SK-N-SH (cell line): ENCODE results near the gene EYA2. TPM values are rescaled to one million over a fixed set of nuclear protein-coding genes. Genes with fewer than 3 reads are reported as not detected.

ENCODE experiments used
- CTCF ChIA-PET: fragments of 300-600, 350-600 bp; formaldehyde crosslinking; extraction: SDS; loops from one replicate; lab custom pipeline; 2021; lab: Yijun Ruan, JAX
- POLR2A ChIA-PET: fragments of 350-600 bp; sonication (Branson Sonifier 250); formaldehyde crosslinking; extraction: SDS; loops from one replicate; lab custom pipeline; 2020; ENCODE audit warnings: antibody characterized with exemption, inconsistent platforms; lab: Yijun Ruan, JAX
- DNase-seq: peaks from one replicate; pipeline ENCODE4 v3.0.0; 2012
- H2AFZ ChIP-seq: fragments of 200-600 bp; sonication (generic); 2 replicates; pipeline ENCODE4 v1.8.1; 2016; ENCODE audit warnings: antibody characterized with exemption, mild to moderate bottlenecking, low read depth
- H3F3A ChIP-seq: fragments of 200-600 bp; sonication (generic); replicated peaks from 2 replicates; pipeline ENCODE3; 2016; ENCODE audit warnings: antibody characterized with exemption, mild to moderate bottlenecking; ENCODE audit not compliant: insufficient read depth
- H3K27ac ChIP-seq, 2 experiments: fragments of 200-500 bp in 1 of 2; fragments of 200-600 bp in 1 of 2; sonication (Bioruptor generic) in 1 of 2; sonication (generic), shearing (Covaris generic) in 1 of 2; 2 replicates each; pipeline versions ENCODE4 v1.5.1 to v1.6.1; 2014 to 2016; ENCODE audit warnings: low read depth in 2 of 2, inconsistent platforms in 1 of 2, low read length in 1 of 2, mild to moderate bottlenecking in 1 of 2, mixed read lengths in 1 of 2
- H3K27me3 ChIP-seq: fragments of 200-600 bp; sonication (generic), shearing (Covaris generic); 2 replicates; pipeline ENCODE4 v1.6.1; 2016; ENCODE audit warnings: mixed run types; ENCODE audit not compliant: insufficient read depth
- H3K36me3 ChIP-seq, 2 experiments: fragments of 200-500 bp in 1 of 2; fragments of 200-600 bp in 1 of 2; sonication (Bioruptor generic) in 1 of 2; sonication (generic) in 1 of 2; replicated peaks in 1 of 2; 2 replicates each; pipeline versions ENCODE3 to v1.5.1; 2014 to 2016; ENCODE audit warnings: low read length in 1 of 2, mild to moderate bottlenecking in 1 of 2; ENCODE audit not compliant: insufficient read depth in 2 of 2, control insufficient read depth in 1 of 2
- H3K4me1 ChIP-seq, 2 experiments: fragments of 200-500 bp in 1 of 2; fragments of 200-600 bp in 1 of 2; sonication (Bioruptor generic) in 1 of 2; sonication (generic), shearing (Covaris generic) in 1 of 2; 2 replicates each; pipeline versions ENCODE4 v1.5.1 to v1.6.1; 2014 to 2016; ENCODE audit warnings: low read depth in 1 of 2, low read length in 1 of 2, mixed run types in 1 of 2; ENCODE audit not compliant: insufficient read depth in 2 of 2, control insufficient read depth in 1 of 2
- H3K4me2 ChIP-seq: fragments of 200-600 bp; sonication (generic), shearing (Covaris generic); 2 replicates; pipeline ENCODE4 v1.6.1; 2017; ENCODE audit warnings: mixed run types
- H3K4me3 ChIP-seq, 2 experiments: fragments of 200-500 bp in 1 of 2; fragments of 200-600 bp in 1 of 2; sonication (Bioruptor generic) in 1 of 2; sonication (generic), shearing (Covaris generic) in 1 of 2; 2 replicates each; pipeline versions ENCODE4 v1.5.1 to v1.8.1; 2014 to 2016; ENCODE audit warnings: low read depth in 2 of 2, inconsistent platforms in 1 of 2, low read length in 1 of 2, mild to moderate bottlenecking in 1 of 2, mixed read lengths in 1 of 2, moderate library complexity in 1 of 2
- H3K79me2 ChIP-seq: fragments of 200-600 bp; sonication (generic); 2 replicates; pipeline ENCODE4 v1.8.1; 2017; ENCODE audit warnings: mild to moderate bottlenecking; ENCODE audit not compliant: insufficient read depth
- H3K9ac ChIP-seq: fragments of 200-600 bp; sonication (generic); 2 replicates; pipeline ENCODE4 v1.6.1; 2017; ENCODE audit warnings: mixed run types
- H3K9me2 ChIP-seq: fragments of 200-600 bp; sonication (generic); 2 replicates; pipeline ENCODE4 v1.6.1; 2017; ENCODE audit warnings: mixed run types
- H3K9me3 ChIP-seq: fragments of 200-600 bp; sonication (generic); 2 replicates; pipeline ENCODE4 v1.6.1; 2017; ENCODE audit warnings: mixed run types, mild to moderate bottlenecking, moderate library complexity
- H4K20me1 ChIP-seq: fragments of 200-600 bp; sonication (generic); 2 replicates; pipeline ENCODE4 v1.6.1; 2017; ENCODE audit warnings: mild to moderate bottlenecking, mixed run types; ENCODE audit not compliant: insufficient read depth
- ELF1 ChIP-seq: IDR thresholded peaks from 2 replicates; pipeline ENCODE4 v1.4.0; 2012
- EZH2phosphoT487 ChIP-seq: fragments of 200-600 bp; sonication (generic); IDR thresholded peaks from 2 replicates; pipeline ENCODE4 v1.6.1; 2017; ENCODE audit warnings: low read depth, mixed run types, mild to moderate bottlenecking, antibody characterized with exemption, moderate library complexity, borderline replicate concordance
- GABPA ChIP-seq: IDR thresholded peaks from 2 replicates; pipeline ENCODE4 v1.4.0; 2012; ENCODE audit warnings: low read depth, mild to moderate bottlenecking
- MEF2A ChIP-seq: IDR thresholded peaks from 2 replicates; pipeline ENCODE4 v1.4.0; 2012; ENCODE audit warnings: low read depth, borderline replicate concordance
- NRF1 ChIP-seq: IDR thresholded peaks from 2 replicates; pipeline ENCODE4 v1.6.1; 2012; ENCODE audit warnings: low read depth, mild to moderate bottlenecking, low read length
- RAD21 ChIP-seq: IDR thresholded peaks from 2 replicates; pipeline ENCODE4 v1.6.1; 2012; ENCODE audit warnings: mild to moderate bottlenecking, low read length
- RXRA ChIP-seq: IDR thresholded peaks from 2 replicates; pipeline ENCODE4 v1.4.0; 2012; ENCODE audit warnings: low read depth, mild to moderate bottlenecking, borderline replicate concordance
- USF1 ChIP-seq: IDR thresholded peaks from 2 replicates; pipeline ENCODE4 v1.4.0; 2012; ENCODE audit warnings: low read depth, borderline replicate concordance
- WGBS: methylation state at CpG from one replicate; pipeline ENCODE4 v1.1.6; 2017; ENCODE audit warnings: low lambda C conversion rate; 5-methylcytosine and 5-hydroxymethylcytosine counted together
- polyA plus RNA-seq, 3 experiments: library from polyadenylated mRNA; depleted of rRNA; stranded (reverse); fragments of >200 nt; gene quantifications; 2 replicates each; pipeline ENCODE4 v1.2.3, GENCODE V29; 2012

EYA2 gene
- polyA plus RNA-seq, 1 of the 3 experiments (the other 2 are of a cell fraction) = 0.05 TPM

- TF ChIP-seq USF1 = no peak
- no peak for TF ChIP-seq RAD21
These were observed 304.4 kb downstream of the EYA2 start (continued) for GRCh38 chr20:47198996-47199552.

GRCh38 chr20:47201074-47201730 is 306.6 kb downstream of the EYA2 start:
- no peak overlapping the region for H3K9ac ChIP-seq
- 87% methylated on average over 9 of the region's 9 CpGs for WGBS
- no peaks in the 10 kb centered on the region for H3F3A ChIP-seq
- H3K4me2 ChIP-seq = no peak overlapping the region
- H2AFZ ChIP-seq = no peak overlapping the region
- no peaks in the 10 kb centered on the region for H3K79me2 ChIP-seq
- POLR2A ChIA-PET = no interaction called here
- H3K4me3 ChIP-seq = no peak overlapping the region
- no peaks in the 10 kb centered on the region for H3K9me2 ChIP-seq
- DNase-seq = no peak
- H3K9me3 ChIP-seq = no peaks in the 10 kb centered on the region
- no peak overlapping the region for H3K27ac ChIP-seq
- no peak for TF ChIP-seq MEF2A
- no peaks in the 10 kb centered on the region for H4K20me1 ChIP-seq
- CTCF ChIA-PET = interaction anchor here (0.6 to 16.2 kb wide), 4 partner anchors 31 to 182 kb away, joined by 3 to 323 read pairs (median 4); no protein-coding TSS in a partner anchor
- H3K27me3 ChIP-seq = no peaks in the 10 kb centered on the region
- no peaks in the 10 kb centered on the region for H3K36me3 ChIP-seq
- peaks cover 0 to 5% of the 10 kb centered on the region in 2 experiments; a peak in 1 of 4 replicates for H3K4me1 ChIP-seq

- H3K9me2 ChIP-seq = no peaks in the 10 kb centered on the region
- no peak for DNase-seq
- ChIA-PET POLR2A (no interaction called here), CTCF (interaction anchor here (0.6 to 16.2 kb wide), 3 partner anchors 69 to 418 kb away, joined by 3 to 323 read pairs (median 4); no protein-coding TSS in a partner anchor)
- H3K27me3 ChIP-seq = no peaks in the 10 kb centered on the region
- no peak overlapping the region for H3K4me3 ChIP-seq
- no peak overlapping the region for H3K27ac ChIP-seq
- no peaks in the 10 kb centered on the region for H4K20me1 ChIP-seq
- TF ChIP-seq EZH2phosphoT487 (no peak), GABPA (no peak), ELF1 (no peak), RXRA (no peak), MEF2A (no peak), NRF1 (no peak)
- H3K36me3 ChIP-seq = no peaks in the 10 kb centered on the region
- no peak overlapping the region for H2AFZ ChIP-seq
- peaks cover 0 to 3% of the 10 kb centered on the region in 2 experiments; a peak in 1 of 4 replicates for H3K4me1 ChIP-seq
- 92% methylated on average over 10 of the region's 10 CpGs for whole genome bisulfite sequencing
- no peaks in the 10 kb centered on the region for H3K9me3 ChIP-seq
- no peak overlapping the region for H3K9ac ChIP-seq
- peaks cover 5% of the 10 kb centered on the region for H3F3A ChIP-seq
- H3K4me2 ChIP-seq = no peak overlapping the region
- no peaks in the 10 kb centered on the region for H3K79me2 ChIP-seq
These were observed 308.4 kb downstream of the EYA2 start for GRCh38 chr20:47202733-47203667.
